IPS-15b (cell line): ENCODE results near the gene KLK12.

ENCODE experiments used
- H3K27me3 ChIP-seq: one replicate; pipeline ENCODE4 v1.6.1; 2013; ENCODE audit warnings: low read length; ENCODE audit not compliant: control insufficient read depth, insufficient read depth
- H3K36me3 ChIP-seq: one replicate; pipeline ENCODE4 v1.6.1; 2013; ENCODE audit warnings: low read length; ENCODE audit not compliant: control insufficient read depth, insufficient read depth
- H3K4me1 ChIP-seq: one replicate; pipeline ENCODE4 v1.6.1; 2013; ENCODE audit warnings: mild to moderate bottlenecking, low read length; ENCODE audit not compliant: control insufficient read depth, insufficient read depth
- H3K4me3 ChIP-seq: one replicate; pipeline ENCODE4 v1.5.1; 2013; ENCODE audit warnings: low read depth, low read length
- H3K9ac ChIP-seq: one replicate; pipeline ENCODE4 v1.6.1; 2013; ENCODE audit warnings: low read depth, mild to moderate bottlenecking, low read length
- H3K9me3 ChIP-seq: one replicate; pipeline ENCODE4 v1.6.1; 2013; ENCODE audit warnings: mild to moderate bottlenecking, low read length; ENCODE audit not compliant: control insufficient read depth, insufficient read depth

Gene KLK12

GRCh38 chr19:51009061-51009891 is 25.5 kb downstream of the KLK12 start:
- no peaks in the 10 kb centered on the region for H3K36me3 ChIP-seq
- H3K27me3 ChIP-seq, result no peaks in the 10 kb centered on the region
- H3K4me1 ChIP-seq, result no peaks in the 10 kb centered on the region
- no peak overlapping the region for H3K9ac ChIP-seq
- no peak overlapping the region for H3K4me3 ChIP-seq
- H3K9me3 ChIP-seq, result no peaks in the 10 kb centered on the region

GRCh38 chr19:51007488-51007887 is 27.3 kb downstream of the KLK12 start:
- H3K36me3 ChIP-seq, result no peaks in the 10 kb centered on the region
- no peaks in the 10 kb centered on the region for H3K4me1 ChIP-seq
- no peaks in the 10 kb centered on the region for H3K9me3 ChIP-seq
- no peak overlapping the region for H3K4me3 ChIP-seq
- H3K9ac ChIP-seq, result no peak overlapping the region
- no peaks in the 10 kb centered on the region for H3K27me3 ChIP-seq

- Histone ChIP-seq H3K4me1 (no peaks in the 10 kb centered on the region), H3K27me3 (no peaks in the 10 kb centered on the region), H3K4me3 (no peak overlapping the region), H3K9me3 (no peaks in the 10 kb centered on the region), H3K36me3 (no peaks in the 10 kb centered on the region), H3K9ac (no peak overlapping the region)
These were observed 28.4 kb downstream of the KLK12 start for GRCh38 chr19:51006406-51006805.

GRCh38 chr19:51005248-51005647 is 29.6 kb downstream of the KLK12 start:
- H3K9me3 ChIP-seq, result no peaks in the 10 kb centered on the region
- no peaks in the 10 kb centered on the region for H3K36me3 ChIP-seq
- no peaks in the 10 kb centered on the region for H3K4me1 ChIP-seq
- H3K27me3 ChIP-seq, result no peaks in the 10 kb centered on the region
- H3K9ac ChIP-seq, result no peak overlapping the region
- no peak overlapping the region for H3K4me3 ChIP-seq

GRCh38 chr19:51003316-51003715 is 31.5 kb downstream of the KLK12 start:
- H3K4me1 ChIP-seq, result no peaks in the 10 kb centered on the region
- no peak overlapping the region for H3K9ac ChIP-seq
- no peaks in the 10 kb centered on the region for H3K36me3 ChIP-seq
- no peaks in the 10 kb centered on the region for H3K27me3 ChIP-seq
- H3K4me3 ChIP-seq, result no peak overlapping the region
- H3K9me3 ChIP-seq, result no peaks in the 10 kb centered on the region

GRCh38 chr19:51002542-51003311 is 32.1 kb downstream of the KLK12 start:
- Histone ChIP-seq H3K36me3 (no peaks in the 10 kb centered on the region), H3K4me1 (no peaks in the 10 kb centered on the region), H3K4me3 (peak overlapping the region; percentile 81), H3K9me3 (no peaks in the 10 kb centered on the region), H3K27me3 (no peaks in the 10 kb centered on the region), H3K9ac (peak overlapping the region; percentile 62)

GRCh38 chr19:51002089-51002532 is 32.7 kb downstream of the KLK12 start:
- Histone ChIP-seq H3K4me1 (no peaks in the 10 kb centered on the region), H3K4me3 (peak overlapping the region; percentile 81), H3K9ac (peak overlapping the region; percentile 62), H3K27me3 (peaks cover 3% of the 10 kb centered on the region), H3K36me3 (no peaks in the 10 kb centered on the region), H3K9me3 (no peaks in the 10 kb centered on the region)

GRCh38 chr19:51001515-51001914 is 33.3 kb downstream of the KLK12 start, which contains the start of gene KLK8:
Gene KLK8 (minus strand): TSS chr19:51001604. CDS start chr19:51001167, 437 bp downstream.
- Histone ChIP-seq H3K4me3 (peak within 1 kb of the TSS; percentile 81), H3K4me1 (no peaks in the 10 kb centered on the region), H3K9me3 (no peaks in the 10 kb centered on the region), H3K27me3 (peaks cover 6% of the 10 kb centered on the region), H3K36me3 (no peaks in the 10 kb centered on the region), H3K9ac (peak within 1 kb of the TSS; percentile 62)

- Histone ChIP-seq H3K4me3 (peak overlapping the region; percentile 81), H3K9ac (no peak overlapping the region), H3K9me3 (no peaks in the 10 kb centered on the region), H3K4me1 (no peaks in the 10 kb centered on the region), H3K36me3 (no peaks in the 10 kb centered on the region), H3K27me3 (peaks cover 6% of the 10 kb centered on the region)
These were observed 33.8 kb downstream of the KLK12 start for GRCh38 chr19:51000981-51001380.

- peak overlapping the region; percentile 81 for H3K4me3 ChIP-seq
- no peaks in the 10 kb centered on the region for H3K36me3 ChIP-seq
- no peaks in the 10 kb centered on the region for H3K4me1 ChIP-seq
- no peaks in the 10 kb centered on the region for H3K9me3 ChIP-seq
- H3K27me3 ChIP-seq, result peaks cover 6% of the 10 kb centered on the region
- no peak overlapping the region for H3K9ac ChIP-seq
These were observed 34.4 kb downstream of the KLK12 start for GRCh38 chr19:51000426-51000825.

- Histone ChIP-seq H3K36me3 (no peaks in the 10 kb centered on the region), H3K4me1 (no peaks in the 10 kb centered on the region), H3K9me3 (no peaks in the 10 kb centered on the region), H3K4me3 (no peak overlapping the region), H3K27me3 (peaks cover 6% of the 10 kb centered on the region), H3K9ac (no peak overlapping the region)
These were observed 36.1 kb downstream of the KLK12 start for GRCh38 chr19:50998686-50999085.

GRCh38 chr19:50998061-50998460 is 36.7 kb downstream of the KLK12 start:
- Histone ChIP-seq H3K4me1 (no peaks in the 10 kb centered on the region), H3K36me3 (no peaks in the 10 kb centered on the region), H3K9me3 (no peaks in the 10 kb centered on the region), H3K9ac (no peak overlapping the region), H3K4me3 (no peak overlapping the region), H3K27me3 (peaks cover 6% of the 10 kb centered on the region)
